ENCODE results near the gene ADAMTSL5. TPM values are rescaled to one million over a fixed set of nuclear protein-coding genes. Genes with fewer than 3 reads are reported as not detected.

The ADAMTSL5 gene
- total RNA-seq, 1 experiment from 2014 or later = 20.6 TPM

GRCh38 chr19:1482361-1483130, 30.3 kb downstream of the ADAMTSL5 start:
- Histone ChIP-seq H3K27me3 (ENCODE audit: control insufficient read depth, insufficient read depth, low read length) (no peaks in the 10 kb centered on the region), H3K4me1 (ENCODE audit: control insufficient read depth, insufficient read depth, low read length) (no peaks in the 10 kb centered on the region; the same call in 1 of the 2 replicates), H3K27ac (ENCODE audit: low read length) (no peak overlapping the region), H3K4me3 (ENCODE audit: low read depth in 2 of 2, low read length in 2 of 2) (no peak overlapping the region), H3K9me3 (ENCODE audit: control insufficient read depth, insufficient read depth, low read depth, low read length) (no peaks in the 10 kb centered on the region), H3K36me3 (ENCODE audit: control insufficient read depth, insufficient read depth, low read length) (no peaks in the 10 kb centered on the region; the same call in 1 of the 2 replicates)
- DNase-seq (ENCODE audit: low read depth, low spot score) = no peak
- ChIA-PET POLR2A (no interaction called here), CTCF (no interaction called here)
- in situ Hi-C loops (cut with HindIII; ENCODE audit: low pct_unique_long_range_greater_than_20kb, low sequenced_read_pairs) (no loop called here), intact Hi-C loops (cut with micrococcal nuclease; ENCODE audit: unreplicated experiment) (no loop called here)
- ATAC-seq = no peak
- BruUV-seq (replicated peaks) = no TSS peak
- TF ChIP-seq CTCF (IDR thresholded peaks at IDR 0.05) = no peak
- no peak for TF ChIP-seq TCF7L2 (IDR thresholded peaks at IDR 0.05; ENCODE audit: low read depth, low read length)
- TF ChIP-seq REST (IDR thresholded peaks at IDR 0.05; ENCODE audit: insufficient read depth in 1 of 2, low read depth in 2 of 2, low read length in 1 of 2) = no peak
- TF ChIP-seq POLR2AphosphoS5 (IDR thresholded peaks at IDR 0.05; ENCODE audit: low read depth, low read length) = no peak
- TF ChIP-seq SIN3A (IDR thresholded peaks at IDR 0.05; ENCODE audit: borderline replicate concordance, insufficient read depth, low read depth, low read length) = no peak

GRCh38 chr19:1481893-1482360, 30.9 kb downstream of the ADAMTSL5 start:
- intact Hi-C loops (cut with micrococcal nuclease; ENCODE audit: unreplicated experiment) (no loop called here), in situ Hi-C loops (cut with HindIII; ENCODE audit: low pct_unique_long_range_greater_than_20kb, low sequenced_read_pairs) (no loop called here)
- DNase-seq (ENCODE audit: low read depth, low spot score) (no peak), ATAC-seq (no peak)
- POLR2A ChIA-PET = no interaction called here
- H3K9me3 ChIP-seq (ENCODE audit: control insufficient read depth, insufficient read depth, low read depth, low read length) = no peaks in the 10 kb centered on the region
- CTCF ChIA-PET = no interaction called here
- no TSS peak for BruUV-seq (replicated peaks)
- no peak overlapping the region for H3K27ac ChIP-seq (ENCODE audit: low read length)
- H3K4me3 ChIP-seq (ENCODE audit: low read depth in 2 of 2, low read length in 2 of 2) = no peak overlapping the region
- TF ChIP-seq SIN3A (IDR thresholded peaks at IDR 0.05; ENCODE audit: borderline replicate concordance, insufficient read depth, low read depth, low read length) = no peak
- no peak for TF ChIP-seq CTCF (IDR thresholded peaks at IDR 0.05)
- TF ChIP-seq POLR2AphosphoS5 (IDR thresholded peaks at IDR 0.05; ENCODE audit: low read depth, low read length) = no peak
- TF ChIP-seq REST (IDR thresholded peaks at IDR 0.05; ENCODE audit: insufficient read depth in 1 of 2, low read depth in 2 of 2, low read length in 1 of 2) = no peak
- TF ChIP-seq TCF7L2 (IDR thresholded peaks at IDR 0.05; ENCODE audit: low read depth, low read length) = no peak
- no peaks in the 10 kb centered on the region; the same call in 1 of the 2 replicates for H3K36me3 ChIP-seq (ENCODE audit: control insufficient read depth, insufficient read depth, low read length)
- peaks cover 4% of the 10 kb centered on the region for H3K4me1 ChIP-seq (ENCODE audit: control insufficient read depth, insufficient read depth, low read length)
- no peaks in the 10 kb centered on the region for H3K27me3 ChIP-seq (ENCODE audit: control insufficient read depth, insufficient read depth, low read length)

All from Panc1 (cell line).